ENCODE measurements around the gene PDPK1. TPM values are rescaled to one million over a fixed set of nuclear protein-coding genes. Genes with fewer than 3 reads are reported as not detected.
A peak's percentile ranks its signal among the peaks of the same experiment; 100 is the strongest.
"Not testable (repeated sequence)": the region's sequence is repeated elsewhere in the genome, so short reads cannot be mapped to it uniquely, and the experiment has no call there.

The PDPK1 gene
- total RNA-seq, 1 donor: 29.9 TPM

GRCh38 chr16:2560798-2561133 lies 22.9 kb downstream of the PDPK1 start:
- peak; percentile 46 for TF ChIP-seq CTCF (IDR thresholded peaks at IDR 0.05; ENCODE audit: insufficient read depth, low read length)
- not testable (repeated sequence) for DNase-seq (ENCODE audit: low read depth); H3K4me3 ChIP-seq (ENCODE audit: low read depth, low read length)

DNA sequence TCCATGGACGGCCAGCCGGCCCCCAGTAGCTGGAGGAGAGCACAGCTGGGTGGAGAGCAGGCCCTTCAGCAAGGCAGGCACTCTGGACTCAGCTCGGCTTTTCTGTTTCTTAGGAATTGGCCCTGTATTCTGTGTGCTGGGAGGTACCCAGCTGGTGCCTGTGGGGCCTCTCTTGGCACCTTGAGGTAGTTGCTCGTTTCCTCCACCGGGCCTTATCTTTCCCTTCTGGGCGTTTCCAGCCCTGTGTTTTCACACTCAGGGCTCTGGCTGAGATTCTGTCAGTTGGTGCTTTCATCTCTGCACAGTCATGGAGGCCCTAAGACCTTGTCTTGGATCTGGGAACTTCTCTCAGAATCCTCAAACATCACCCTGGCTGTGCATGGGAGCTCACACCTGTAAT lies 29.7 kb downstream of the PDPK1 start:
- H3K4me3 ChIP-seq (ENCODE audit: low read depth, low read length); DNase-seq (ENCODE audit: low read depth): not testable (repeated sequence)

DNA sequence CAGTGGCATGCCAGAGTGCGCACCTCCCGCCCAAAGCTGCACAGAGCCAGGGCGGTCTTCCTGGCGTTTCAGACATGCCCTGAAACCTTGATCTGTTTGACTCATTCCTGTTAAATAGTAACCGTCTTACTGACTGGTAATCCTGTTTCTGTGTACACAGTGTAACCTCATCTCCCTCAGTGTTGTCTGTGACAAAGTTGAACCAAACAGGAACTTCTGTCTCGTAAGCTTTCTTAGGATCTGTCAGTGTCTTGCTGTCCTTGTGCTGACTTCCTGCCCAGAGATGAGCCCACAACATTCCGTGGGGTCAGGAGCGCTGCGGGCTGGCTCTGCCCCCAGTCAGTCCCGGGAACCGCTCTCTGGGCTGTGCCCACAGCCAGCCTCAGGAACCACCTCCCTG lies 30.8 kb downstream of the PDPK1 start:
- DNase-seq (ENCODE audit: low read depth); H3K4me3 ChIP-seq (ENCODE audit: low read depth, low read length): not testable (repeated sequence)

- H3K4me3 ChIP-seq (ENCODE audit: low read depth, low read length); DNase-seq (ENCODE audit: low read depth): not testable (repeated sequence)
Measured at GRCh38 chr16:2572704-2573103, 34.9 kb downstream of the PDPK1 start.

- not testable (repeated sequence) for DNase-seq (ENCODE audit: low read depth); H3K4me3 ChIP-seq (ENCODE audit: low read depth, low read length)
Measured at GRCh38 chr16:2575839-2576238, 38.0 kb downstream of the PDPK1 start.

DNA sequence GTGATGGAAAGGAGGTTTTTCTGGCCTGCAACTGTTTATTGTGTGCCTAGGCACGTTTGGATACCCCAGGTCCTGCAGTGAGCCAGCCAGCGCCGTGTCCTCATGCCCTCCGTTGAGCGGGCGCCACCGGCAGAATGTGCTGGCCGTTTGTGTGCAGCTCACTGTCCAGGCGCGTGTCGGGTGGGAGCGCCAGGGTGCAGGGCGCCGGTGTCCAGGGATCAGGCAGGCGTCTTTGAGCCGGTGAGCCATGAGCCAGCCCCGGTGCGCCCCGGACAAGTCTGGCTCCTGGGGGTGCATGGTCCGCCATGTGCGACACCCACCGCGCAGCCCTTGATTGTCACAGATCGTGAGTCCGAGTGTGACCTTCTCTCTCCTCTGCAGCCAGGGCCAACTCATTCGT lies 39.2 kb downstream of the PDPK1 start:
- not testable (repeated sequence) for DNase-seq (ENCODE audit: low read depth); H3K4me3 ChIP-seq (ENCODE audit: low read depth, low read length)

DNA sequence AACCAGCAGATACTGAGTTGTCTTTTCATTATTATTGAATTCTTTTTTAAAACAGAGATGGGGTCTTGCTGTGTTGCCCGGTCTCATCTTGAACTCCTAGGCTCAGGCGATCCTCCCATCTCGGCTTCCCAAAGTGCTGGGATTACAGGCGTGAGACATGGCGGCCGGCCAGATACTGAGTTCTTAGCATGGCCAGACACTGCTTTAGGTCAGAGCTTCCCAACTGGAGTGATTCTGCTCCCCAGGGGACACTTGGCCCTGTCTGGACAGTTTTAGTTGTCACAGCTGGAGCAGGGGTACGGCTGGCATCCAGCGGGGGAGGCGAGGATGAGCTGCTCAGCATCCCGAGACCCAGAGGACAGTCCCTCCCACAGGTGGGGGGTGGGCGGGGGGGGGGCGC lies 41.1 kb downstream of the PDPK1 start:
- DNase-seq (ENCODE audit: low read depth); H3K4me3 ChIP-seq (ENCODE audit: low read depth, low read length): not testable (repeated sequence)

- not testable (repeated sequence) for H3K4me3 ChIP-seq (ENCODE audit: low read depth, low read length); DNase-seq (ENCODE audit: low read depth)
Measured at GRCh38 chr16:2580143-2580542, 42.3 kb downstream of the PDPK1 start.

- not testable (repeated sequence) for DNase-seq (ENCODE audit: low read depth); H3K4me3 ChIP-seq (ENCODE audit: low read depth, low read length)
Measured at GRCh38 chr16:2580818-2581217, 43.0 kb downstream of the PDPK1 start.

DNA sequence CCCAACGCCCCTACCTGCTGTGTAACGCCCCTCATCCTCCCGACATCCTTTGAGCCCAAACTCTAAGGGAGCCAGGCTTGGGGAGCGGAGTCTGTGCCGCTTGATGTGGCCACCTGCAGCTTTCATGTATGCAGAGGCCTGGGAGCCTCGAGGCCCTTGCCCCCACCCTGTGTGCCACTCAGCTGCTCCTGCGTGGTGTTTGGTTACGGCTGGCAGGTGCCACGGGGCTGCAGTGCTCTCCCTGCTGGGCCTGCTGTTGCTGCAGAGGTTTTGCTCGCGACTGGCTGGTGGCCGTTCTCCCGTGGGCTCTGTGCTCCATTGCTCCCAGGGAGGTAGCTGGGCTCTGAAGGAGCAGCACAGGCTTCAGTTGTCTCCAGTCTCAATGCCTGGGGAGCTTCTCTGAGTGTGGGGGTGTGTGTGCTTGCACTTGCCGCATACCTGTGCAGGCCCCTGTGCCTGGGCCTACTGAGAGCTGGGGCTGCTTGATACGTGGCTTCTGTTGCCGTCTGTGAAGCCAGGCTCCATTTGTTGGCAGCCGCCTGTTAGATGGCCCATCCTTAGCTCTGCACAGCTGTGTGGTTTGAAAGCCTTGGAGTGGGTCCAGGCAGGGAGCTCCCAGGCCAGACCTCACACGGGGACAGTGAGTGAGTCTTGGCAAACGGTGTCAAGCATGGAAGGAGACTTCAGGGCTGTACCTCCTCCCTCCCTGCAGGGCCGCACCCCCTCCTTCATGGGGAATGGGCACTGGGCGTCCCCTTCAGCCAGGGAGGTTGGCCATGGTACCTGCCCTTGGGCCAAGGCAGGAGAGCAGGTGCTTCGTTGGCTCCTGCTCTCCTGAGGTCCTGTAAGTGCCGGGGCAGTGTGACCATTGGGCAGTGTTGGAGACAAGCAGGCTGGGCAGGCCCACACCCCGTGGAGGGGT lies 47.2 kb downstream of the PDPK1 start:
- DNase-seq (ENCODE audit: low read depth): no peak
- no peak overlapping the region for H3K4me3 ChIP-seq (ENCODE audit: low read depth, low read length)
- TF ChIP-seq CTCF (IDR thresholded peaks at IDR 0.05; ENCODE audit: insufficient read depth, low read length): no peak

DNA sequence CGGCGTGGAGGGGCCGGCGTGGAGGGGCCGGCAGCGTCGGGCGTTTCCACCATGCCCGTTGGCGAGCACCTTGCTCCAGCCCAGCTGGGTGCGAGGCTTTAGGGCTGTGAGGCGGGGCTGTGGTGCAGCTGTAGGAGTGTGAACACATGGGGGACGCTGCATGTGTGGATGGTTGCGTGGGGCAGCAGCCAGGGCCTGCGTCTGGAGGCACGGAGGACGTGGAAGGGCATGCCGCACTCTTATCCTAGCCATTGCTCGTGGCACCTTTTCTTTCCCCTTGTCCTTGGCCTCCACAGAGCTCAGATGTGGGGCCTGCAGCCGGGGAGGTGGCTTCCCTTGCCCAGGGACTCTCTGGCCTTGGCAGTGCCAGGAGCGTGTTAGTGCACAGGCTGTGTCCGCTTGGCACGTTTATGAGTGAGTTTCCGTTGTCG lies 47.8 kb downstream of the PDPK1 start:
- no peak for DNase-seq (ENCODE audit: low read depth)
- no peak for TF ChIP-seq CTCF (IDR thresholded peaks at IDR 0.05; ENCODE audit: insufficient read depth, low read length)
- no peak overlapping the region for H3K4me3 ChIP-seq (ENCODE audit: low read depth, low read length)
